Sigmoid colon (tissue), 4 donors: ENCODE measurements around the gene PARVB.

Source experiments
- EP300 ChIP-seq, 4 donors: sonication (generic); formaldehyde crosslinking; IDR thresholded peaks; one replicate each; pipeline ENCODE4 v1.6.1; 2017; ENCODE audit warnings: antibody characterized with exemption in 4 of 4
- POLR2A ChIP-seq, 2 donors: fragments of 450-650 bp; IDR thresholded peaks; one replicate each; pipeline ENCODE4 v1.6.1; 2016; ENCODE audit warnings: antibody characterized with exemption in 2 of 2, mild to moderate bottlenecking in 2 of 2, moderate library complexity in 2 of 2
- POLR2AphosphoS5 ChIP-seq, 4 donors: sonication (generic); formaldehyde crosslinking; IDR thresholded peaks; one replicate each; pipeline ENCODE4 v1.6.1; 2017; ENCODE audit warnings: antibody characterized with exemption in 4 of 4
- TF ChIP-seq, protein P1 (sequence below), 4 experiments: fragments of 450-650 bp in 3 of 4; fragments of 200-600 bp in 1 of 4; IDR thresholded peaks; one replicate each; pipeline ENCODE4 v1.5.1; 2016 to 2019; ENCODE audit warnings: antibody characterized with exemption in 4 of 4, mild to moderate bottlenecking in 3 of 4, moderate library complexity in 2 of 4

DNA sequence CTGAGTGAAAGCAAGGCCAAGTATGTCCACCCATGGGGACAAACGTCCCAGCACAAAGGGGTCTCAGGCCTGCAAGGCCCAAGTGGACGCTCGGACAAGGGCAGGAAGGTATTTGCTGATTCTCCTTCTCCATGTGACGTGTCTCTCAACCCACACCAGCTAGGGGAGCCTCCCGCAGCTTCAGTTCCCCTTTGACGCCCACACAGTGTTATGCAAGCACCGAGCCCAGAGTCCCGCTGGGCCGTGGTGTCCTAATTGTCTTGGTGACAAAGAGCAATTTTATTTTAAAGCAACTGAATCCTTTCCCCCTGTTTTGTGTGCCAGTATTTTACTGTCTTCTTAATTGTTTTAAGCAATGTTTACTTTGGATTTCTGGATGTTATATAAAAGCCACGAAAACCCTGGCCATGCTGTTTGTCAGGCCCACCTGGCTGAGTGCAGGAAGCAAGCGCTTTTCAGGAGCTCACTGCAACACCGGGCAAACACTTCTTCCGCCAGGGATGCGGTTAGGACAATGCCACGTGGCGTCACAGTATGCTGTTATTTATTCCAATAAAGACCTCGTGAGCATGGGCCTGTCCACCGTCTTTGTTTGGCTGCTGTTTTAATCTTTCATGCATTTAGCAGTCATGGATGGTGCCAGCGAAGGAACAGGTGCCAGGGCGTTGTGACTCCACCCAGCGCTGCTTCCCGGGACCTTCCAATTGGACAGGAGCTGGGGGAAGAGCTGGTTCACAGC, 148.4 kb downstream of the PARVB start:
- TF ChIP-seq, protein P1, sequence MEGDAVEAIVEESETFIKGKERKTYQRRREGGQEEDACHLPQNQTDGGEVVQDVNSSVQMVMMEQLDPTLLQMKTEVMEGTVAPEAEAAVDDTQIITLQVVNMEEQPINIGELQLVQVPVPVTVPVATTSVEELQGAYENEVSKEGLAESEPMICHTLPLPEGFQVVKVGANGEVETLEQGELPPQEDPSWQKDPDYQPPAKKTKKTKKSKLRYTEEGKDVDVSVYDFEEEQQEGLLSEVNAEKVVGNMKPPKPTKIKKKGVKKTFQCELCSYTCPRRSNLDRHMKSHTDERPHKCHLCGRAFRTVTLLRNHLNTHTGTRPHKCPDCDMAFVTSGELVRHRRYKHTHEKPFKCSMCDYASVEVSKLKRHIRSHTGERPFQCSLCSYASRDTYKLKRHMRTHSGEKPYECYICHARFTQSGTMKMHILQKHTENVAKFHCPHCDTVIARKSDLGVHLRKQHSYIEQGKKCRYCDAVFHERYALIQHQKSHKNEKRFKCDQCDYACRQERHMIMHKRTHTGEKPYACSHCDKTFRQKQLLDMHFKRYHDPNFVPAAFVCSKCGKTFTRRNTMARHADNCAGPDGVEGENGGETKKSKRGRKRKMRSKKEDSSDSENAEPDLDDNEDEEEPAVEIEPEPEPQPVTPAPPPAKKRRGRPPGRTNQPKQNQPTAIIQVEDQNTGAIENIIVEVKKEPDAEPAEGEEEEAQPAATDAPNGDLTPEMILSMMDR (IDR thresholded peaks at IDR 0.05), result no peak
- TF ChIP-seq POLR2A (IDR thresholded peaks at IDR 0.05) (no peak), EP300 (IDR thresholded peaks at IDR 0.05) (no peak), POLR2AphosphoS5 (IDR thresholded peaks at IDR 0.05) (no peak)
